ENCODE results near the gene ITPR2.

The ITPR2 gene

DNA sequence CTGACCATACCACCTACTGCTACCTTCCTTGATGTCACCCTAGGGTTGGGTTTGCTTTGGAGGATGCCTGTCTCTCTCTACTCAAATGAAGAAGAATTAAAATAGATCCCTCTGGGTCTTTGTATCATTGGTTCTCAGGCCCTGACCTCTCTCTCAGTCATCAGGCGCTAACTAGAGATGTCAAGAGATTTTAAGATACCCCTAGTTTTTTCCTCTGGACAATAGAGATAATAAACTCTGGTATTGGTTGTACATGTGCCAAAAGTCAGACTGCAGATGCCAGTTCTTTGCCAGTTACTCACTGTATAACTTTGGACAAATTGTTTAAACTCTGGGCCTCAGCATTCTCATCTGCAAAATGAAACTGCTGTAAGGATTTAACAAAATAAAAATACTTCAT lies 31.5 kb downstream of the ITPR2 start:
- ChIA-PET CTCF (interaction anchor here (0.6 kb wide), 1 partner anchor 32 kb away, joined by 5 read pairs; the partner anchor contains the start of gene ITPR2), POLR2A (no interaction called here)
- no peak for TF ChIP-seq ARNT (IDR thresholded peaks at IDR 0.05)
- no peak for TF ChIP-seq LEF1 (IDR thresholded peaks at IDR 0.05; ENCODE audit: borderline replicate concordance)
- no peak for TF ChIP-seq SUZ12 (IDR thresholded peaks at IDR 0.05)
- TF ChIP-seq HDGF (IDR thresholded peaks at IDR 0.05; ENCODE audit: borderline replicate concordance), result no peak
- no peak for TF ChIP-seq FOXM1 (IDR thresholded peaks at IDR 0.05; ENCODE audit: borderline replicate concordance)
- no peak for DNase-seq (ENCODE audit: extremely low spot score)

GRCh38 chr12:26800858-26801257 lies 32.1 kb downstream of the ITPR2 start:
- no peak for TF ChIP-seq SUZ12 (IDR thresholded peaks at IDR 0.05)
- ChIA-PET CTCF (no interaction called here), POLR2A (no interaction called here)
- no peak for DNase-seq (ENCODE audit: extremely low spot score)

DNA sequence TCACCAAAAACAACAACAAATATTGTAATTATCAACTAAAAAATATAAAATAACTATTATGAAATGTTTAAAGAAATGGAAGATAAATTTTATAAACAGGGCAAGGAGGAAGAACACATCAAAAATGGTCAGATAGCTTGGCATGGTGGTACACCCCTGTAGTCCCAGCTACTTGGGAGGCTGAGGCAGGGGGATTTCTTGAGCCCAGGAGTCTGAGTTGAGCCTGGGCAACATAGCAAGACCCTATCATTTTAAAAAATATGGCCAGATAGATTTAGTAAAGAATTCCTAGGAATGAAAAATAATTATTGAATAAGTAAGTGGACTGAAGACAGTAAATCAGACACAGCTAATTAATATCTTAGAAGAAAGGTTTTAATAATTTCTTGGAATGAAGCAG lies 32.6 kb downstream of the ITPR2 start:
- TF ChIP-seq L3MBTL2 (conservative IDR thresholded peaks at IDR 0.05) (no peak), TARDBP (IDR thresholded peaks at IDR 0.05) (no peak), SUZ12 (IDR thresholded peaks at IDR 0.05) (no peak), BHLHE40 (IDR thresholded peaks at IDR 0.05; ENCODE audit: borderline replicate concordance) (no peak), FOXM1 (IDR thresholded peaks at IDR 0.05; ENCODE audit: borderline replicate concordance) (no peak), HDGF (IDR thresholded peaks at IDR 0.05; ENCODE audit: borderline replicate concordance) (no peak), FOXK2 (IDR thresholded peaks at IDR 0.05) (no peak), SP1 (IDR thresholded peaks at IDR 0.05) (no peak), ZNF384 (IDR thresholded peaks at IDR 0.05) (no peak), NFRKB (IDR thresholded peaks at IDR 0.05) (no peak), PKNOX1 (IDR thresholded peaks at IDR 0.05) (no peak), FOXA1 (IDR thresholded peaks at IDR 0.05) (no peak)
- CTCF ChIA-PET, result no interaction called here
- no peak for DNase-seq (ENCODE audit: extremely low spot score)
- POLR2A ChIA-PET, result no interaction called here

- DNase-seq (ENCODE audit: extremely low spot score), result no peak
- TF ChIP-seq L3MBTL2 (conservative IDR thresholded peaks at IDR 0.05) (no peak), TARDBP (IDR thresholded peaks at IDR 0.05) (no peak), ELF4 (IDR thresholded peaks at IDR 0.05) (no peak), ZNF384 (IDR thresholded peaks at IDR 0.05) (no peak), SUZ12 (IDR thresholded peaks at IDR 0.05) (no peak), LEF1 (IDR thresholded peaks at IDR 0.05; ENCODE audit: borderline replicate concordance) (no peak), SP1 (IDR thresholded peaks at IDR 0.05) (no peak), FOXM1 (IDR thresholded peaks at IDR 0.05; ENCODE audit: borderline replicate concordance) (no peak), FOXA1 (IDR thresholded peaks at IDR 0.05) (no peak), BHLHE40 (IDR thresholded peaks at IDR 0.05; ENCODE audit: borderline replicate concordance) (no peak), HDGF (IDR thresholded peaks at IDR 0.05; ENCODE audit: borderline replicate concordance) (no peak), PKNOX1 (IDR thresholded peaks at IDR 0.05) (no peak), ARNT (IDR thresholded peaks at IDR 0.05) (no peak), CTBP1 (IDR thresholded peaks at IDR 0.05; ENCODE audit: borderline replicate concordance) (no peak), NFRKB (IDR thresholded peaks at IDR 0.05) (no peak), FOXK2 (IDR thresholded peaks at IDR 0.05) (no peak)
- CTCF ChIA-PET, result no interaction called here
- POLR2A ChIA-PET, result no interaction called here
Measured at GRCh38 chr12:26799741-26800140, 33.3 kb downstream of the ITPR2 start.

DNA sequence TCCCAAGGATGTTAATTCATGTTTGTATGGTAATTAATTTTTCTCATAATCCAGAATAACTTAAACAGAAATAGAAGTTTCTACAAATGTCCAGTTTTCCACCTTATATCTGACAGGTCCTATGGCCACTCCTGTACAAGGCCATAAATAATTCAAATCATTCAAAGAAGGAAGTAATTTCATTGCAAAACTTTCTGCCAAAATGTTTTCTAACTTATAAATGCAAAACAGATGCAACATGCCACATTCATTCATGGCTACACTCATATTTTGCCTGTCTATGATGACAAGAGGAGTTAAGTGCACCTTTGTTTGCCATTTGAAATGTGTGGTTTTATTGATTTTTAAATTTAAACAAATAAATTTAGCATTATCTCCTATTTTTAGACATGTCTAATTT lies 34.4 kb downstream of the ITPR2 start:
- no peak for DNase-seq (ENCODE audit: extremely low spot score)
- ChIA-PET POLR2A (no interaction called here), CTCF (interaction anchor here (0.9 kb wide), 1 partner anchor 33 kb away, joined by 4 read pairs; no protein-coding TSS in a partner anchor)
- TF ChIP-seq BHLHE40 (IDR thresholded peaks at IDR 0.05; ENCODE audit: borderline replicate concordance), result no peak

DNA sequence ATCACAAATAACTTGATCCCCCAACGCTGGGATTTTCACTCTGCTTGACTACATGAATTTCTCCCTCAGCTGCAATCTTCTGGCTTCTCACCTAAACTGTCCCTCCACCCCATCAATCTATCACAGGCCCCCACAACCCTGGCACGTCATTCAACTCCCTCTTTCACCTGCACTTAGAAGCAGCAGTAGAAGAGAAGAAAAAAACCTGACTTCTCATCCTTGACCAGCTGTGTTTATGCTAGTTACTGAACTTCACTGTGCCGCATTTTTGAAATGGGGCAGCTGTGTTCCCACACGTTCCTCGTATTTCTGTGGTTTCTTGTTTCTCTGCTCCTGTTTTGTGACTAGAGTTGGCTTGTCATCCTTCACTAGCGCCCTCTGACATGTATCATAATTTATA lies 35.0 kb downstream of the ITPR2 start:
- DNase-seq (ENCODE audit: extremely low spot score), result no peak
- no peak for TF ChIP-seq BHLHE40 (IDR thresholded peaks at IDR 0.05; ENCODE audit: borderline replicate concordance)
- POLR2A ChIA-PET, result no interaction called here
- CTCF ChIA-PET, result interaction anchor here (0.6 to 0.9 kb wide), 3 partner anchors 9 to 36 kb away, joined by 3 to 4 read pairs (median 3); no protein-coding TSS in a partner anchor

- CTCF ChIA-PET, result no interaction called here
Measured at GRCh38 chr12:26795910-26796309, 37.1 kb downstream of the ITPR2 start.

More at GRCh38 chr12:26795910-26796309, 37.1 kb downstream of the ITPR2 start:
- TF ChIP-seq FOXM1 (IDR thresholded peaks at IDR 0.05; ENCODE audit: borderline replicate concordance), result no peak
- TF ChIP-seq FOXK2 (IDR thresholded peaks at IDR 0.05), result no peak
- TF ChIP-seq ZNF384 (IDR thresholded peaks at IDR 0.05), result no peak
- no peak for TF ChIP-seq PKNOX1 (IDR thresholded peaks at IDR 0.05)
- no peak for DNase-seq (ENCODE audit: extremely low spot score)
- POLR2A ChIA-PET, result no interaction called here
